Lower leg skin (tissue), 3 donors: ENCODE measurements around the gene NFRKB.

Source experiments
- POLR2A ChIP-seq, 2 donors: fragments of 450-650 bp; IDR thresholded peaks; one replicate each; pipeline ENCODE4 v1.6.1; 2016 to 2017; ENCODE audit warnings: antibody characterized with exemption in 2 of 2, mild to moderate bottlenecking in 1 of 2, moderate library complexity in 1 of 2
- TF ChIP-seq, protein P1 (sequence below), 3 donors: fragments of 450-650 bp; IDR thresholded peaks; one replicate each; pipeline ENCODE4 v1.5.1; 2016; ENCODE audit warnings: antibody characterized with exemption in 3 of 3, mild to moderate bottlenecking in 3 of 3, moderate library complexity in 2 of 3

GRCh38 chr11:129846508-129847335 lies 48.7 kb downstream of the NFRKB start:
- TF ChIP-seq, protein P1, sequence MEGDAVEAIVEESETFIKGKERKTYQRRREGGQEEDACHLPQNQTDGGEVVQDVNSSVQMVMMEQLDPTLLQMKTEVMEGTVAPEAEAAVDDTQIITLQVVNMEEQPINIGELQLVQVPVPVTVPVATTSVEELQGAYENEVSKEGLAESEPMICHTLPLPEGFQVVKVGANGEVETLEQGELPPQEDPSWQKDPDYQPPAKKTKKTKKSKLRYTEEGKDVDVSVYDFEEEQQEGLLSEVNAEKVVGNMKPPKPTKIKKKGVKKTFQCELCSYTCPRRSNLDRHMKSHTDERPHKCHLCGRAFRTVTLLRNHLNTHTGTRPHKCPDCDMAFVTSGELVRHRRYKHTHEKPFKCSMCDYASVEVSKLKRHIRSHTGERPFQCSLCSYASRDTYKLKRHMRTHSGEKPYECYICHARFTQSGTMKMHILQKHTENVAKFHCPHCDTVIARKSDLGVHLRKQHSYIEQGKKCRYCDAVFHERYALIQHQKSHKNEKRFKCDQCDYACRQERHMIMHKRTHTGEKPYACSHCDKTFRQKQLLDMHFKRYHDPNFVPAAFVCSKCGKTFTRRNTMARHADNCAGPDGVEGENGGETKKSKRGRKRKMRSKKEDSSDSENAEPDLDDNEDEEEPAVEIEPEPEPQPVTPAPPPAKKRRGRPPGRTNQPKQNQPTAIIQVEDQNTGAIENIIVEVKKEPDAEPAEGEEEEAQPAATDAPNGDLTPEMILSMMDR (IDR thresholded peaks at IDR 0.05) = no peak
- no peak for TF ChIP-seq POLR2A (IDR thresholded peaks at IDR 0.05)
